ENCODE measurements around the gene NPR3.

The NPR3 gene

GRCh38 chr5:32837211-32837610 is 126.1 kb downstream of the NPR3 start:
- no peaks in the 10 kb centered on the region for H3K27me3 ChIP-seq
- no peaks in the 10 kb centered on the region for H3K36me3 ChIP-seq
- H3K9me3 ChIP-seq: no peaks in the 10 kb centered on the region
- TF ChIP-seq CTCF (IDR thresholded peaks at IDR 0.05): no peak
- no peak overlapping the region for H3K4me3 ChIP-seq (ENCODE audit: low read depth in 1 of 2, low read length in 1 of 2)
- no peak overlapping the region for H3K27ac ChIP-seq
- H3K4me1 ChIP-seq (ENCODE audit: control insufficient read depth in 1 of 2, insufficient read depth in 1 of 2, low read depth in 1 of 2, low read length in 1 of 2): no peaks in the 10 kb centered on the region

- no peak for TF ChIP-seq CTCF (IDR thresholded peaks at IDR 0.05)
- Histone ChIP-seq H3K4me1 (ENCODE audit: control insufficient read depth in 1 of 2, insufficient read depth in 1 of 2, low read depth in 1 of 2, low read length in 1 of 2) (no peaks in the 10 kb centered on the region), H3K36me3 (no peaks in the 10 kb centered on the region)
Observed at GRCh38 chr5:32839106-32839505, 128.0 kb downstream of the NPR3 start.

GRCh38 chr5:32840606-32841005 is 129.5 kb downstream of the NPR3 start:
- no peak for TF ChIP-seq CTCF (IDR thresholded peaks at IDR 0.05)
- Histone ChIP-seq H3K4me3 (ENCODE audit: low read depth in 1 of 2, low read length in 1 of 2) (no peak overlapping the region), H3K27me3 (no peaks in the 10 kb centered on the region), H3K9me3 (no peaks in the 10 kb centered on the region), H3K4me1 (ENCODE audit: control insufficient read depth in 1 of 2, insufficient read depth in 1 of 2, low read depth in 1 of 2, low read length in 1 of 2) (no peaks in the 10 kb centered on the region), H3K27ac (no peak overlapping the region), H3K36me3 (no peaks in the 10 kb centered on the region)

More at GRCh38 chr5:32839106-32839505, 128.0 kb downstream of the NPR3 start:
- H3K27ac ChIP-seq: no peak overlapping the region
- H3K4me3 ChIP-seq (ENCODE audit: low read depth in 1 of 2, low read length in 1 of 2): no peak overlapping the region
- H3K9me3 ChIP-seq: no peaks in the 10 kb centered on the region
- no peaks in the 10 kb centered on the region for H3K27me3 ChIP-seq
